Aorta (tissue), 5 donors: ENCODE data around the gene SRPK2. TPM values are rescaled to one million over a fixed set of nuclear protein-coding genes. Genes with fewer than 3 reads are reported as not detected.
"Not testable (repeated sequence)": the region's sequence is repeated elsewhere in the genome, so short reads cannot be mapped to it uniquely, and the experiment has no call there.

ENCODE experiments used
- ATAC-seq: fragments of 200-7000 bp; cut with Tn5 transposase; one replicate; pipeline ENCODE4 v1.9.1; 2022; ENCODE audit warnings: moderate library complexity; ENCODE audit not compliant: low FRiP score
- DNase-seq, 2 donors: peaks; one replicate each; pipeline ENCODE4 v3.0.0-alpha.2; 2020
- H3K27ac ChIP-seq, 2 donors: one replicate each; pipeline ENCODE4 v1.5.1; 2013; ENCODE audit warnings: low read length in 2 of 2, mild to moderate bottlenecking in 2 of 2, moderate library complexity in 2 of 2, control low read depth in 1 of 2, inconsistent platforms in 1 of 2, low read depth in 1 of 2
- H3K27me3 ChIP-seq, 2 donors: one replicate each; pipeline ENCODE4 v1.6.1; 2013; ENCODE audit warnings: control low read depth in 1 of 2, low read length in 1 of 2, mild to moderate bottlenecking in 1 of 2, moderate library complexity in 1 of 2; ENCODE audit not compliant: insufficient read depth in 2 of 2, control insufficient read depth in 1 of 2
- H3K36me3 ChIP-seq, 2 donors: one replicate each; pipeline ENCODE4 v1.6.1; 2013; ENCODE audit warnings: control low read depth in 1 of 2, low read length in 1 of 2, mild to moderate bottlenecking in 1 of 2; ENCODE audit not compliant: insufficient read depth in 2 of 2, control insufficient read depth in 1 of 2
- H3K4me1 ChIP-seq, 2 donors: one replicate each; pipeline ENCODE4 v1.6.1; 2013; ENCODE audit warnings: low read length in 2 of 2, control low read depth in 1 of 2, mild to moderate bottlenecking in 1 of 2, moderate library complexity in 1 of 2; ENCODE audit not compliant: insufficient read depth in 2 of 2, control insufficient read depth in 1 of 2
- H3K4me3 ChIP-seq, 2 donors: one replicate each; pipeline ENCODE4 v1.5.1; 2013; ENCODE audit warnings: low read length in 2 of 2, control low read depth in 1 of 2, mild to moderate bottlenecking in 1 of 2
- H3K9me3 ChIP-seq: one replicate; pipeline ENCODE4 v1.6.1; 2013; ENCODE audit warnings: mild to moderate bottlenecking, low read length; ENCODE audit not compliant: control insufficient read depth
- WGBS, 2 donors: extraction: QIAGEN DNeasy Blood & Tissue Kit; methylation state at CpG; one replicate each; pipeline ENCODE4 v1.1.7; 2013; 5-methylcytosine and 5-hydroxymethylcytosine counted together
- intact Hi-C, 2 donors: fragments of 100-400 bp; cut with DNase I; formaldehyde crosslinking; loops; one replicate each; pipeline versions ENCODE4 v1.14.2 to v1.15.0; 2022
- long read RNA-seq, 2 donors: library from polyadenylated mRNA; unstranded; transcript quantifications; one replicate each; pipeline ENCODE4 v2.0.0, GENCODE V29; 2020 to 2021
- polyA plus RNA-seq, 2 donors: library from polyadenylated mRNA; stranded (reverse); fragments of 200-250 nt; gene quantifications; one replicate each; pipeline ENCODE4 v1.2.3, GENCODE V29; 2013
- total RNA-seq, 2 donors: library from RNA; stranded (reverse); fragmentation: NEBNext Ultra II Directional; extraction: Animal tissue kit (Norgen Biotek cat#: 25700); gene quantifications; one replicate each; pipeline ENCODE4 v1.2.1, GENCODE V29; 2021
- donor health status: healthy with polysubstance abuse.
- donor health status: Bipolar disorder and iron deficiency.
- donor health status: DM: no; HTN: no; CAD: no.
- donor health status: DM: no; HTN: no; CAD: no.
- donor health status: DM: yes; HTN: yes; CAD: no.

The SRPK2 gene
- 10 to 100 TPM; 41.2 to 49.7 TPM for total RNA-seq
- polyA plus RNA-seq: 10 to 100 TPM; 11.5 to 16.2 TPM
- long read RNA-seq, donor 1, partial matches to known transcripts: 15 of 32 reads
- long read RNA-seq, donor 1, other reads (novel, unspliced or antisense): 15 of 32 reads
- long read RNA-seq, donor 2, partial matches to known transcripts: 13 of 43 reads
- long read RNA-seq, donor 2, other reads (novel, unspliced or antisense): 28 of 43 reads

DNA sequence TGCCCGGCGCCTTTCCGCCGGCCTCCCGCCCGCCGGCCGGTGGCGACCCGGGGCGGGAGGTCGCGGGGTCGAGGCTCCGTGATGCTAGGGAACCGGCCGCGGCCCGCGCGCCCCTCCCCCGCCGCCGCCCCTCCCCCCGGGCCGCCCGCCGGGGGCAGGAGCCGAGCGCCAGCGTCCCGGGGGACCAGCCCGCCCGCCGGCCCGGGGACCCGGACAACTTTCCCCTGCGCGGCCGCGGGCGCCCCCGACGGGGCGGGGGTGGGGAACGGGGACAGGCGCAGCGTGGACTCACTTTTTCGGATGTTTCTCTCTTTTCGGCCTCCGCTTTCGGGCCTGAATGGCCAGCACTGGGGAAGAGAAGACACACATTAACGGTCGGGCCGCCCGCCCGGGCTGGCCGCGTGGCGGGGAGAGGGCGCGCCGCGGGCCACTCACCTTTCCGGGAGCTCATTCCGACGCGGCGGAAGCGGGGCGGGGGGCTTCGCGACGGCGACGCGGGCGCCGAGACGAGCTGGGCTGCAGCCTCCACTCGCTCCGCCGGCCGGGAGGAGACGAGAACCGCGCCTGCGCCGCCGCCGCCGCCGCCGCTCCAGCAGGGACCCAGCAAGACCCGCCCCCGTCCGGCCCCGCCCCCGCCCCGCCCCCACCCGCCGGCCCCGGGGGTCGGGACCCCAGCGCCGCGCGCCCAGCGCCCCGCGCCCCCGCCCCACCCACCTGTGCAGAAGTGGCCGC lies at the start of gene SRPK2:
Gene SRPK2 (minus strand): TSS at position 566 of the 732 bp plus-strand sequence.
- ATAC-seq (peak; percentile 71), DNase-seq (peak; percentile 86 to 93)
- H3K27me3 ChIP-seq: no peaks in the 10 kb centered on the region
- no peaks in the 10 kb centered on the region for H3K4me1 ChIP-seq
- intact Hi-C loops: no loop called here
- H3K9me3 ChIP-seq: no peaks in the 10 kb centered on the region
- 0 to 1% methylated on average over 34 to 113 of the region's 113 CpGs for WGBS, 2 donors
- H3K27ac ChIP-seq: no peak within 1 kb of the TSS
- no peaks in the 10 kb centered on the region for H3K36me3 ChIP-seq
- peak within 1 kb of the TSS; percentile 96 to 98 for H3K4me3 ChIP-seq

DNA sequence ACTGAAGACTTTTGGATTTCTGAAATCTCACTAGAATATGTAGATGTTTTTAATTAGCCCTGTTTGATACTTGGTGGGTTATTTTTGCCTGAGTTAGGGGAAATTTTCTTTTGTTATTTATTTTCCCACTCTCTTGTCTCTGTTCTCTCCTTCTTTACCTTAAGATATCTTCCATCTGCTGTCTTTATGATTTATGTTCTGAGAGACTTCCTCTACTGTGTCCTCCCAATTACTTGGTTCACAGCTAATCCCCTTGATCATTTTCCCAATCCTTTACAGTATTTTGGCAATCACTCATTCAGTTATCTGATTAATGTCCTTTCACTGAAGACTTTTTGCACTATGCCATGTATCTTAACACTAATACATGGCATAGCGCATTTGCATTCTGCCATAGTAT lies 49.5 kb upstream of the SRPK2 start:
- no peak for ATAC-seq
- WGBS, 2 donors: 97 to 100% methylated on average over 1 of the region's 1 CpG
- DNase-seq: no peak
- no peaks in the 10 kb centered on the region for H3K36me3 ChIP-seq
- H3K4me1 ChIP-seq: no peaks in the 10 kb centered on the region
- no peaks in the 10 kb centered on the region for H3K9me3 ChIP-seq
- H3K4me3 ChIP-seq: no peak overlapping the region
- no peaks in the 10 kb centered on the region for H3K27me3 ChIP-seq
- intact Hi-C loops: no loop called here
- H3K27ac ChIP-seq: no peak overlapping the region

DNA sequence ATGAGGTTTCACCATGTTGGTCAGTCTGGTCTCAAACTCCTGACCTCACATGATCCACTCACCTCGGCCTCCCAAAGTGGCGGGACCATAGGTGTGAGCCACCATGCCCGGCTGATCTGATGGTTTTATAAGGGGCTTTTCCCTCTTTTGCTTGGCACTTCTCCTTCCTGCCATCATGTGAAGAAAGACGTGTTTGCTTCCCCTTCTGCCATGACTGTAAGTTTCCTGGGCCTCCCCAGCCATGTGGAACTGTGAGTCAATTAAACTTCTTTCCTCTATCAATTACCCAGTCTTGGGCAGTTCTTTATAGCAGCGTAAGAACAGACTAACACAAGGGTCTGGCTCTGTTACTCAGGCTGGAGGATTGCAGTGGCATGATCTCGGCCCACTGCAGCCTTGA lies 48.6 kb upstream of the SRPK2 start:
- DNase-seq, H3K27ac ChIP-seq, H3K36me3 ChIP-seq, H3K9me3 ChIP-seq, H3K4me3 ChIP-seq, ATAC-seq, intact Hi-C loops, H3K27me3 ChIP-seq, H3K4me1 ChIP-seq: not testable (repeated sequence)
- 90 to 94% methylated on average over 6 of the region's 6 CpGs for WGBS, 2 donors

DNA sequence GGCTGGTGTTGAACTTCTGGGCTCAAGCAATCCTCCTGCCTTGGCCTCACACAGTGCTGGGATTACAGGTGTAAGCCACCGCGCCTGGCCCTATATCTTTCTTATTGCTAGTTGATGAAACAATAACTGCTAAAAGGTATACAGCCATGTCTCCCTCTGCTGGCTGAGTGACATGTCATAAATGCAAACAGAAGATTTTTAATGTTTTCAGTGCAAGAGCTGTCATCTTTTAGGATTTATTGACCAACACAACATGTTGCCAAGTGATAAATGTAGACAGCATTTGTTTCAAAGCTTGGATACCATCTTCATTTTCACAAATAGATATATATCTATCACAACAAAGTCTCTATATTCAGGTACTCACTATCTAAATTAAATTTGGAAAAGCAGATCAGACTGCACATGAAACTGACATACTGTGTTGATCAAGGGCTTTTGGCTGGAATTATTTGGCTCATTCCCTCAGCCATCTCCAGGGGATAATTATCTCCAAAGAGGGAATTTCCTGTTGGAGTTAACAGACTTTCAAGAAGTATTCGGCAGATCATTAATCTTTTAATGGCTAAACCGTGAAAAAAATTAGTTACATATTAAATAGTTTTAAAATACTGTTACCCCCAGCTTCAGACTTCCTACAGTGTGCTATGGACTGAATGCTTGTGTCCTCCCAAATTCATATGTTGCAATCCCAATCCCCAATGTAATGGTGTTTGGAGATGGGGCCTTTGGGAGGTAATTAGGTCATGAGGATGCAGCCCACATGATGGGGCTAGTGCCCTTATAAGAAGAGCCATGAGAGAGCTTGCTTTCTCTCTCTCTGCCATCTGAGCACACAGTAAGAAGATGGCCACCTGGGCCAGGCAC lies 41.3 kb upstream of the SRPK2 start:
- DNase-seq (no peak), ATAC-seq (no peak)
- Histone ChIP-seq H3K27ac (no peak overlapping the region), H3K9me3 (no peaks in the 10 kb centered on the region), H3K4me3 (no peak overlapping the region), H3K4me1 (no peaks in the 10 kb centered on the region), H3K36me3 (no peaks in the 10 kb centered on the region), H3K27me3 (no peaks in the 10 kb centered on the region)
- intact Hi-C loops: no loop called here
- 26 to 40% methylated on average over 4 of the region's 4 CpGs for WGBS, 2 donors

DNA sequence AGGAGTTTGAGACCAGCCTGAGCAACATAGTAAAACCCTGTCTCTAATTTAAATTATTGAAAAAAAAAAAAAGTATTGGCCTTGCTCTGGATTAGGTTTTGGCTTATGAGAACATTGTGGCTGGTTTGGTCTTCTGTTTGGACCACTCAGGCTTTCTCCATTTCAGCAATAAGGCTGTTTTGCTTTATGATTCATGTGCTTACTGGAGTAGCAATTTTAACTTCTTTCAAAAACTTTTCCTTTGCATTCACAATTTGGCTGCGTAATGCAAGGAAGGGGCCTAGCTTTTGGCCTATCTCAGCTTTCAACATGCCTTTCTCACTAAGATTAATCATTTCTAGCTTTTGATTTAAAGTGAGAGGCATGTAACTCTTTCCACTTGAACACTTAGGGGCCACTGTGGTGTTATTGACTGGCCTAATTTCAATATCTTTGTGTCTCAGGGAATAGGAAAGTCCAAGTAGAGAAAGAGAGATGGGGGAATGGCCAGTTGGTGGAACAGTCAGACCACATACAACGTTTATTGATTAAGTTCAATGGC lies 38.0 kb upstream of the SRPK2 start:
- ATAC-seq (no peak), DNase-seq (no peak)
- no peak overlapping the region for H3K27ac ChIP-seq
- H3K9me3 ChIP-seq: no peaks in the 10 kb centered on the region
- H3K4me3 ChIP-seq: no peak overlapping the region
- no peaks in the 10 kb centered on the region for H3K4me1 ChIP-seq
- H3K27me3 ChIP-seq: no peaks in the 10 kb centered on the region
- WGBS, 2 donors: 53 to 74% methylated on average over 2 of the region's 2 CpGs
- intact Hi-C loops: no loop called here
- H3K36me3 ChIP-seq: no peaks in the 10 kb centered on the region

DNA sequence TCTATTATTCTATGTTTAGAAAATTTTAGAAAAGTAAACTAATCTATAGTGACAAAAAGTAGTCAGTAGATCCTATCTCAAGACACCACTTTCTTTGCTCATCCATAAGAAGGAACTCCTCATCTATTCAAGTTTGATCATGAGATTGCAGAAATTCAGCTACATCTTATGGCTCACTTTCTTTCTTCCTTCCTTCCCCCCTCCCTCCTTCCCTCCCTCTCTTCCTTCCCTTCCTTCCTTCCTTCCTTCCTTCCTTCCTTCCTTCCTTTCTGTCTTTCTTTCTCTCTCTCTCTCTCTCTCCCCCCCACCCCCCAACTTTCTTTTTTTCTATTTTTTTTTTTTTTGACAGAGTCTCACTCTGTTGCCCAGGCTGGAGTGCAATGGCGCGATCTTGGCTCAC lies 35.3 kb upstream of the SRPK2 start:
- DNase-seq: no peak
- no peaks in the 10 kb centered on the region for H3K36me3 ChIP-seq
- H3K27me3 ChIP-seq: no peaks in the 10 kb centered on the region
- WGBS, 2 donors: 92 to 93% methylated on average over 2 of the region's 2 CpGs
- no peak for ATAC-seq
- H3K4me3 ChIP-seq: no peak overlapping the region
- H3K9me3 ChIP-seq: no peaks in the 10 kb centered on the region
- no peaks in the 10 kb centered on the region for H3K4me1 ChIP-seq
- no peak overlapping the region for H3K27ac ChIP-seq
- intact Hi-C loops: no loop called here

DNA sequence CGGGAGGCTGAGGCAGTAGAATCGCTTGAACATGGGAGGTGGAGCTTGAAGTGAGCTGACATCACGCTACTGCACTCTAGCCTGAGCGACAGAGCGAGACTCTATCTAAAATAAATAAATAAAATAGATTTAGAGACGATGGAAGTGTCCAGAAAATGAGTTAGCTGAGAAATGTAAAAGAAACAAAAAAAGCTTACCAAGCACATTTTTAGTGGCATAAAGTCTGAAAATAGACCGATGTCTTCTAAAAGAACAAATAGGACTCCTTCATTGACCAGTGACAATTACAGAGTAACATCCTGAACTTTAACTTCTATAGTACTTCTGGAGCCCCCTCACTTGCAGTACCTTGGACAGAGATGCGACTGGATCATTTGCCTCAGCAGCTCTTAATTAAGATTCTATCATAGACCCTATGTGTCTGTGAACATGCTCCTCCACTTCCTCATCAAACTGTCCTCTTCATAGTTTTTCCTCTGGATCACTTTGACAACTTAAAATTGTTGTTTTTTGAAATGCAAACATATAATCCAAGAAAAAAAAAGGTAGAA lies 25.2 kb upstream of the SRPK2 start:
- Histone ChIP-seq H3K4me3 (no peak overlapping the region), H3K4me1 (no peaks in the 10 kb centered on the region), H3K27ac (no peak overlapping the region), H3K9me3 (no peaks in the 10 kb centered on the region), H3K36me3 (no peaks in the 10 kb centered on the region), H3K27me3 (no peaks in the 10 kb centered on the region)
- DNase-seq: no peak
- no peak for ATAC-seq
- intact Hi-C loops: no loop called here
- 42 to 49% methylated on average over 8 of the region's 8 CpGs for WGBS, 2 donors

DNA sequence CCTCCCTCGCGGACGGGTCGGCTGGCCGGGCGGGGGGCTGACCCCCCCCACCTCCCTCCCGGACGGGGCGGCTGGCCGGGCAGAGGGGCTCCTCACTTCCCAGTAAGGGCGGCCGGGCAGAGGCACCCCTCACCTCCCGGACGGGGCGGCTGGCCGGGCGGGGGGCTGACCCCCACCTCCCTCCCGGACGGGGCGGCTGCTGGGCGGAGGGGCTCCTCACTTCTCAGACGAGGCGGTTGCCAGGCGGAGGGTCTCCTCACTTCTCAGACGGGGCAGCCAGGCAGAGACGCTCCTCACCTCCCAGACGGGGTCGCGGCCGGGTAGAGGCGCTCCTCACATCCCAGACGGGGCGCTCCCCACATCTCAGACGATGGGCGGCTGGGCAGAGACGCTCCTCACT lies 22.1 kb upstream of the SRPK2 start:
- ATAC-seq, H3K4me3 ChIP-seq, intact Hi-C loops, H3K9me3 ChIP-seq, H3K4me1 ChIP-seq, DNase-seq, H3K27me3 ChIP-seq, H3K27ac ChIP-seq, H3K36me3 ChIP-seq: not testable (repeated sequence)
- 96% methylated on average over 24 to 36 of the region's 36 CpGs for WGBS, 2 donors
